HG03442 (cell line): Measurements from ENCODE around the gene ZNF454.

Experiments
- ATAC-seq: cut with Tn5 transposase; IDR thresholded peaks from one replicate; pipeline ENCODE4 v1.9.1; 2021; ENCODE audit warnings: mild to moderate bottlenecking, moderate library complexity; ENCODE audit not compliant: unreplicated experiment

Gene ZNF454

GRCh38 chr5:178992291-178992895 is 51.4 kb downstream of the ZNF454 start:
- ATAC-seq, result no peak

- no peak for ATAC-seq
Measured at GRCh38 chr5:178993236-178993765, 52.3 kb downstream of the ZNF454 start.

DNA sequence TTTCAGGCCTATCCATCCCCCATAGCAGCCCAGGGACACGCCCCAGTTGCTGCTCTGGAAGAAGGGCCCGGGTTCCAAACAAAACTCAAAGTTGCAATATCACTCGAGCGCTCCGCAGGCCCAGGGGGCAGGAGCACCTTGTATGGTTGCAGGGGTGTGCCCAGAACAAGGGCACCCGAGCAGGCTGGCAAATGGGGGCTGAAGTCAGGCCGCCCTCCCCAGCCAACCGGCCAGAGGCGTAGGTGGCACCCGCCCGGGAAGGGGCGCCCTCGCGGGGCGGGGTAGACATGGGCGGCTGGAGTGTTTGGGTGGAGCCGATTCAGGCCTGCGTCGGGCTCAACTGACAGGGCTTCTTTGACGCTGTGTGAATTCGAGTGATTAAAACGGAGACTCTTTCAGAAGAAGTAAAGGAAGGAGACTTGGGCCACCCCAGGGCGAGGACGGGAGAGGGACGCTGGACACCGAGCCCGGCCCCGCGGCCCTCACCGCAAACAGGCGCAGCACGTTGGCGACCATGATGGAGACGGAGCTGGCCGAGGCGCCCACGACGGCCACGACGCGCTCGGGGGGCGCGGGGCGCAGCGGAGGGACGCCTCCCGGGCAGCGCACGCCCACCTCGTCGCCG is 53.1 kb downstream of the ZNF454 start:
- ATAC-seq, result no peak

GRCh38 chr5:178994580-178995340 is 53.8 kb downstream of the ZNF454 start, which contains the start of gene GRM6:
TSS of gene GRM6 (minus strand) at chr5:178995320. CDS start at chr5:178994944, 376 bp downstream.
- ATAC-seq, result no peak

DNA sequence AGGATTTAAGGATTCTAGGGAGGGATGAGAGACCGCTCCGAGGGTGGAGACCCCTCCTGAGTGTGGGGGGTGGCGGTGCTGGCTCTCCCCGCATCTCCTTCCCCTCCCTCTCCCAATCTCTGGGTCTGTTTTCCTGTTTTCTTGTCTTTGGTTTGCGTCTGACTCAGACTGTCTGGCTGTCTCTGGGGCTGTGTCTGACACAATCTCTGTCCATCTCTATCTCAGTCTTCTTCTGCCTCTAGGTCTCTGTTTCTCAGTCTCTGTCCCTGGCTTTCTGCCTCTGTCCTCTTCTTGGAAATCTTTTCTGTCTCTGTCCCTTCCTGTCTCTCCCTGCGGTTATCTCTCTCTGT is 54.3 kb downstream of the ZNF454 start:
- no peak for ATAC-seq

DNA sequence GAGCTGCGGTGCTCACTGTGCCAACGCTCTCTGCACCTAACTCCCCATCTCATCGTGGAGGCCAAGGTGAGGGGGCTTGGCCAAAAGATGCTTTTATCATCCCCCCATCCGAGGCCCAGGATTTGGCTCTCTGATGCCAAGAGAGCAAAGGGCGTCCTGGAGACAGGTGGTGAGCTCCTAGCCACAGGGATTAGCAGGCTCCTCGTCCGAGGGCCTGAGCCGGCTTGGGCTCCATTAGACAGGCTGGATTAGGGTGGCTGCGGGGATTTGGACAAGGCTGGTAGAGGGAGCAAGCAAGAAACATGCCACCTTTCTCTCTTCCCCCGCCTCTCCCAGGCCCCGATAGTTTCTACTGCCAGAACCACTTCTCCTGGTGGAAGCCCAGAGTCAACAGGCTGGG is 55.2 kb downstream of the ZNF454 start:
- no peak for ATAC-seq

- ATAC-seq, result no peak
Measured at GRCh38 chr5:178997191-178997590, 56.2 kb downstream of the ZNF454 start.

DNA sequence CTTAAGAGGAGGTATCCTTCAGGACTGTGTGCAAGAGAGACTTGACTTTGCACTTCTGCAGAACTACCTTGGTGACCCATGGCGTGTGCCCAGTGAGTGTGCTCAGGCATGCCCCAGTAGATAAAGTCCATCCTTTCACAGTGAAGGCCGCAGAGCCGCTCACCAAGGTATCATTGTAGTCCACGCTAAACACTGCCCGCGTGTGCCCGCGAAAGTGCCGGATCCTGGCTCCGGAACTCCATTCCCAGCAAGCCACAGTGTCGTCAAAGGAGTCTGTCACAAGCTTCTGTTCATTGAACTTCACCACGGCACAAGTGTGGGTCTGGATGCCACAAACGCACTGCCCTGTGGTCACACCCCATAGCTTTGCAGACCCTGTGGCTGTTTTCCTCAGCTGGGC is 57.4 kb downstream of the ZNF454 start:
- ATAC-seq, result no peak

DNA sequence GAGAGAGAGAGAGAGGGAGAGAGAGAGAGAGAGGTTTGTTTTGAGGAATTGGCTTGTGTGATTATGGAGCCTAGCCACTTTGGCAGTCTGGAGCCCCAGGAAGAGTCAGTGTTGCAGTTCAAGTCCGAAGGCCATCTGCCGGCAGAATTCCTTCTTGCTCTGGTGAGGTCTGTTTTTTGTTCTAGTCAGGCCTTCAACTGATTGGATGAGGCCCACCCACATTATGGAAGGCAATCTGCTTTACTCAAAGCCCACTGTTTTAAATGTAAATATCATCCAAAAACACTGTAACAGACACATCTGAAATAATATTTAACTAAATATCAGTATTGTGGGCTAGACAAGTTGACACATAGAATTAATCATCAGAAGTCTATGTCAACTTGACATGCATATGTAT is 65.6 kb downstream of the ZNF454 start:
- ATAC-seq, result no peak

DNA sequence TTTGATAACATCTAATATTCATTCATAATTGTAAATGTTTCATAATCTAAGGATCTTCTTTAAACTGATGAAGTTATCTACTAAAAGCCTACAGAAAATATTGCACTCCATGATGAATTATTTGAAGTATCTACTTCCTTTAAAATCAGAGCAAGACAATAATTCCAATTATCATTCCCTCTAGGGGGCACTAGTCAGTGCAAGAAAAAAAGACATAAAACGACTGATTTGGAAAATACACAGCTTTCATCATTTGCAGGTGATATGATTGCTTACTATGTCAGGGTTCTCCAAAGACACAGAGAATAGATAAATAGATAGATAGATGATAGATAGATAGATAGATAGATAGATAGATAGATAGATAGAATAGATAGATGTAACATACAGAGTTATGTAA is 67.7 kb downstream of the ZNF454 start:
- ATAC-seq, result no peak
